Activated CD4-positive, alpha-beta T cell treated with anti-CD3 and anti-CD28 coated beads, Interleukin-2, amount 10 ng/mL, durations not matched to agents 7 days and 5 days (primary cell): ENCODE measurements around the gene CD52. TPM values are rescaled to one million over a fixed set of nuclear protein-coding genes. Genes with fewer than 3 reads are reported as not detected.

ENCODE experiments used
- CTCF ChIA-PET: fragments of 350-600 bp; sonication (Branson Sonifier 250); formaldehyde crosslinking; loops from one replicate; lab custom pipeline; 2021; ENCODE audit warnings: antibody characterized with exemption; lab: Charles Lee
- POLR2A ChIA-PET: fragments of 350-600 bp; sonication (Branson Sonifier 250); formaldehyde crosslinking; loops from one replicate; lab custom pipeline; 2021; ENCODE audit warnings: antibody characterized with exemption; lab: Charles Lee
- DNase-seq: peaks from one replicate; pipeline ENCODE4 v3.0.0-alpha.2; 2020
- H3K27ac Mint-ChIP-seq: one replicate; pipeline ENCODE4 v1.8.0; 2021; ENCODE audit warnings: mild to moderate bottlenecking, moderate library complexity, mixed read lengths
- H3K27me3 Mint-ChIP-seq: one replicate; pipeline ENCODE4 v1.8.0; 2021; ENCODE audit warnings: mixed read lengths
- H3K36me3 Mint-ChIP-seq: one replicate; pipeline ENCODE4 v1.8.0; 2021; ENCODE audit warnings: low read depth, mixed read lengths
- H3K4me1 Mint-ChIP-seq: one replicate; pipeline ENCODE4 v1.8.0; 2021; ENCODE audit warnings: mixed read lengths
- H3K4me3 Mint-ChIP-seq: one replicate; pipeline ENCODE4 v1.8.0; 2021; ENCODE audit warnings: mild to moderate bottlenecking, moderate library complexity, mixed read lengths
- H3K9me3 Mint-ChIP-seq: one replicate; pipeline ENCODE4 v1.8.0; 2021; ENCODE audit warnings: mixed read lengths
- total RNA-seq, 2 experiments: library from RNA; stranded (reverse); gene quantifications; one replicate each; pipeline ENCODE4 v1.2.3, GENCODE V29; 2021

CD52 gene
- 1,000 to 10,000 TPM; 1,663 to 1,924 TPM for total RNA-seq

DNA sequence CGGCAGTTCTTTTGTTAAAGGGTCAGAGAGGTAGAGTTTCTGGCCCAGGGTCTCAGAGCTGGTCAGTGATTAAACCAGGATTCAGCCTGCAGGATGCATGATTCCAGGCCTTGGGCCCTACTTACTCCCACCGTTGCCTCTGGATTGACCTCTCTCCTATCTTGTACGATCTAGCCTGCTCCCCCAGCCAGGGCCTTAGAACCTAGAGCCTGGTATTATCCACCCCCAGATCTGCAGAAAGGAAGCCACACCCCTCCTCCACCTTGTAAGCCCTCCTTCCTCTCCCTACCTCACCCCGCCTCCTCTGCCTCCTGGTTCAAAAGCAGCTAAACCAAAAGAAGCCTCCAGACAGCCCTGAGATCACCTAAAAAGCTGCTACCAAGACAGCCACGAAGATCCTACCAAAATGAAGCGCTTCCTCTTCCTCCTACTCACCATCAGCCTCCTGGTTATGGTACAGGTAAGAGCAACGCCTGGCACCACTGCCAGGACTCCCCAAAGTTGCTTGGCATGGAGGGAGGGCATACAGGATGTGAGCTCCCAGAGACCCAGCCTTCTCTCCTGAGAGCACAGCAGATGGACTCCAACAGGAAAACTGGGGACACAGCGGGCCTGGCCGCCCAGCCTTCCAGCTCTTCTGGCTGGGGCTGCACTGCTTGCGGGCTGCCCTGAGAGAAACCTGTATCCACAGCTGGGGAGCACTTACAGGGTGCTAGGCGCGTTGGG, at the start of gene CD52:
CD52 (plus strand) TSS at position 347 of the 726 bp plus-strand sequence; CDS start at position 407, 60 bp downstream.
- Mint-ChIP-seq H3K4me3 (peak within 1 kb of the TSS; percentile 80), H3K27ac (peak within 1 kb of the TSS; percentile 89), H3K9me3 (no peaks in the 10 kb centered on the region), H3K27me3 (no peaks in the 10 kb centered on the region), H3K4me1 (peaks cover 70% of the 10 kb centered on the region), H3K36me3 (peaks cover 38% of the 10 kb centered on the region)
- DNase-seq: peak; percentile 90
- ChIA-PET CTCF (interaction anchor here (0.6 to 21.1 kb wide), 15 partner anchors 10 to 277 kb away, joined by 3 to 442 read pairs (median 3); partner anchors contain the start of genes CEP85, SH3BGRL3 and UBXN11), POLR2A (interaction anchor here (1.2 to 2.3 kb wide), 4 partner anchors 10 to 38 kb away, joined by 3 to 12 read pairs (median 10); partner anchors contain the start of gene SH3BGRL3)

DNA sequence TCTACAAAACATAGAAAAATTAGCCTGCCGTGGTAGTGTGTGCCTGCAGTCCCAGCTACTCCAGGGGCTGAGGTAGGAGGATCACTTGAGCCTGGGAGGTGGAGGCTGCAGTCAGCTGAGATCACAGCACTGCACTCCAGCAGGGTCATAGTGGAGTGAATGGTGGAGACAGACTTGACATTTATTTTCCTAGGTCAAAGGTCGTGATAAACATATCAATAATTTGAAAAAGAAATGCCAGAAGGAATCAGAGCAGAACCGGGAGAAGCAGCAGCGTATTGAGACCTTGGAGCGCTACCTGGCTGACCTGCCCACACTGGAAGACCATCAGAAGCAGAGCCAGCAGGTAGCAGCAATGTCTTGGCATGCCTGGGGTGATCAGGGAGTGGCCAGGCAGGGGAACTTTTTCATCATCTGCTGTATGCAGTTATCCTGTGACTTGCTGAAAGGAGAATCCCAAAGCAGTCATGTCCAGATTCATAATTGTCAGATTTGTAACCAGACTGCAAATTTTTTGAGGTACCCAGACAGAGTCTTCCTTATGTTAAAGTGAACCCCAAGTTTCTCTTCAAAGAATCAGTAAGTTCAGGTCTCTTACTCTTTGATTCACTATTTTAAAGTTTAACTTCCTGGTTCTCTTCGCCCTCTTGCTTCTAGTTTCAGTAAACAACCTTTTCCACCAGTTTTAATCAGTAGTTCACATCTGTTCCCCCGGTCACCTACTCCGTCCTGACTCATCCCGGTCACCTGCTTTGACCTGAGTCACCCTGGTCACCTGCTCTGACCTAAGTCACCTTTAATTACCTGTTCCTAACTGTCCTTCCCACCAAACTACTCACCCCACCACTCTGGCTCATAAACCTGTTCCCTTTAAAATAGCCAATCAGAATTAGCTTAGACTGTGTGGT, 49.2 kb upstream of the CD52 start:
- Mint-ChIP-seq H3K9me3 (peaks cover 13% of the 10 kb centered on the region), H3K36me3 (peaks cover 78% of the 10 kb centered on the region), H3K4me3 (no peak overlapping the region), H3K27me3 (no peaks in the 10 kb centered on the region), H3K4me1 (peaks cover 2% of the 10 kb centered on the region), H3K27ac (no peak overlapping the region)
- CTCF ChIA-PET: interaction anchor here (1.1 kb wide), 1 partner anchor 21 kb away, joined by 3 read pairs; no protein-coding TSS in a partner anchor
- DNase-seq: no peak
- POLR2A ChIA-PET: no interaction called here

DNA sequence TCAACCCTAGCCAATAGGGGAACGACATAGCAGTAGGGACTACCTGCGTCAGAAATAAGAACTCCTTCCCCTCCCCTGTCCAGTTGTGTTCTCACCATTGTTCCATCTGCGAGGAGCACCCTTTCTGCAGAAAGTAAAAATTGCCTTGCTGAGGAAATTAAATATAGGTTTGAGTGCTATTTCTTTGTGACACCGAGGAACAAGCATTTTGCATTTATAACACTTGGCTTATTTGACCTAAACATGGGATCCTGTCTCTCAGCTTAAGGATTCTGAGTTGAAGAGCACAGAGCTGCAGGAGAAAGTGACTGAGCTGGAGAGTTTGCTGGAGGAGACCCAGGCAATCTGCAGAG, 48.6 kb upstream of the CD52 start:
- ChIA-PET CTCF (interaction anchor here (0.6 kb wide), 1 partner anchor 557 kb away, joined by 3 read pairs; no protein-coding TSS in a partner anchor), POLR2A (no interaction called here)
- Mint-ChIP-seq H3K4me1 (peaks cover 4% of the 10 kb centered on the region), H3K9me3 (peaks cover 13% of the 10 kb centered on the region), H3K27me3 (no peaks in the 10 kb centered on the region), H3K4me3 (no peak overlapping the region), H3K36me3 (peaks cover 74% of the 10 kb centered on the region), H3K27ac (no peak overlapping the region)
- no peak for DNase-seq

DNA sequence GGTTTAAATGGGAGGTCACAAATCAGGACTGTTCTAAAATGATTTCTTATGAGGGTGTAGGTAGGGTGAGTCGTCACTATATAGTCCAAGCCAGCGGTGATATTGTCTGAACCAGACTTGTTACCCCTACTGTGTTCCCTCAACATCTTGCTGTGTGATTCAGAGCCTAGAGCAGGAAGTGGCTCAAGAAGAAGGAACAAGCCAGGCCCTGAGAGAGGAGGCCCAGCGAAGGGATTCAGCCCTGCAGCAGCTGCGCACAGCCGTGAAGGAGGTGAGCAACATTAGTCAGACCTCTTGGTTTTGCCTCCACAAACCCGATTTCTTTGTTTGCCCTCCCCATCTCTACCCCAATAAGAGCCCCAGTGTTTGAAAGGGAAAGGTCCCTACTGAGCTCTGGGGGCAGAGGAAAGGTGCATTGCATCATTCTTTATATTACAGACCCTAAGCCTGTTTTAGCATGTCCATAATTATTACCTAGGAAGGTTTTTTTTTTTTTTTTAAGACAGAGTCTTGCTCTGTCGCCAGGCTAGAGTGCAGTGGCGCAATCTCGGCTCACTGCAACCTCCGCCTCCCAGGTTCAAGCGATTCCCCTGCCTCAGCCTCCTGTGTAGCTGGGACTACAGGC, 42.8 kb upstream of the CD52 start:
- DNase-seq: no peak
- ChIA-PET CTCF (interaction anchor here (0.7 to 21.4 kb wide), 27 partner anchors 9 to 142 kb away, joined by 3 to 442 read pairs (median 4); partner anchors contain the start of genes CD52, CEP85 and ZNF593), POLR2A (interaction anchor here (0.6 kb wide), 1 partner anchor 120 kb away, joined by 3 read pairs; no protein-coding TSS in a partner anchor)
- Mint-ChIP-seq H3K4me1 (peaks cover 55% of the 10 kb centered on the region), H3K9me3 (no peaks in the 10 kb centered on the region), H3K36me3 (peaks cover 65% of the 10 kb centered on the region), H3K4me3 (no peak overlapping the region), H3K27me3 (no peaks in the 10 kb centered on the region), H3K27ac (peak overlapping the region; percentile 10)

DNA sequence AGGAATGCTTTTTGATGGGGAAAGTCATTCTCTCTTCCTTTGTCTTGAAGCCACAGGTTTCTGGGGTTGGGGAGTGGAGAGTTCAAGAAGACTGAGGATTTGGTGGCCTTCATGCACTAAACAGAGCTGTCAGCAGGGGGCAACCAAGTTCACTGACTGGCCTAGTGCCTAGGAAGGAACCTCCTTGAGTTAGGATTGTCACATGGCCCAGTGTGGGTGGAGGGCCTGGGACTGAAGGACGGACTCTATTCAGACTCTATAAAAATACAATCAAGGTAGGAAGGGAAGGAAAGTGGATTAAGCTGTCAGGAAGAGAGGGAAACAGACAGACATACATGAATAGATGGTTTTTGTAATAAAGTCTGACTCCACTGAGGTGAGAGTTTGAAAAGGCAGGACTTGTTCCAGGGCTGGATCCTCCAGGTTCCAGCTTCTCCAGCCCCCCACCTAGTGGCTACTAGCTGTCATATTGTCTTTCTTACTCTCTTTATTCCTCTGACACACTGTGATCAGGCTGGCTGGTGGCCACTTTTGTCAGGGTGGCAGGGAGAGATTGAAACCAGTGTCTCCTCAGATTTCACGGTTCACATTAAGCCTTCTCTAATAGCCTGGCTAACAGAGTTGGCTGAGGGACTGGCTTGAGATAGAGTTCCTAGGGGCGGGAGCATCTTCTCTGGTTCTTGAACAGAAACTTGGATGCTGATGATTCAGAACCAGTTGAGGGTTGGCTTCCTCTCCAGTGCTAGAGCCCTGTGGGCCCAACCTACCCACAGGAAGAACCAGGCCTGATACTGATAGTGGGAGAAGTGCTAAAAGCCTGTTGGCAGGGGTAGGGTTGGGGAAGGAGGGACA, 42.0 kb upstream of the CD52 start:
- Mint-ChIP-seq H3K4me1 (peaks cover 57% of the 10 kb centered on the region), H3K27me3 (no peaks in the 10 kb centered on the region), H3K9me3 (no peaks in the 10 kb centered on the region), H3K36me3 (peaks cover 62% of the 10 kb centered on the region), H3K27ac (peak overlapping the region; percentile 86), H3K4me3 (no peak overlapping the region)
- POLR2A ChIA-PET: interaction anchor here (0.6 kb wide), 1 partner anchor 1002 kb away, joined by 3 read pairs; no protein-coding TSS in a partner anchor
- peak; percentile 86 for DNase-seq
- CTCF ChIA-PET: interaction anchor here (0.6 to 21.4 kb wide), 27 partner anchors 9 to 415 kb away, joined by 3 to 442 read pairs (median 4); partner anchors contain the start of genes CD52, CEP85 and ZNF593

DNA sequence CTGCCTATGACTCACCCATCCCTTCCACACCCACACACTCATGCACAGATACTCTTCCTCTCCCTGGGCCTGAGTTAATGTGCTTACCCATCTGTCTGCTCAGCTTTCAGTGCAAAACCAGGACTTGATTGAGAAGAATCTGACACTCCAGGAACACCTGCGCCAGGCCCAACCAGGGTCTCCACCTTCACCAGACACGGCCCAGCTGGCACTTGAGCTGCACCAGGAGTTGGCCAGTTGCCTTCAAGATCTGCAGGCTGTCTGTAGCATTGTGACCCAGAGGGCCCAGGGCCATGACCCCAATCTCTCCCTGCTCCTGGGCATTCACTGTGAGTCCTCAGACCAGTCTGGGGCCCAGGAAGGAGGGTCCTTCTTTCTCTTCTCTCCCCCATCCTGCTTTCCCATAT, 41.3 kb upstream of the CD52 start:
- ChIA-PET POLR2A (interaction anchor here (0.6 kb wide), 1 partner anchor 1001 kb away, joined by 3 read pairs; no protein-coding TSS in a partner anchor), CTCF (interaction anchor here (0.5 to 21.4 kb wide), 13 partner anchors 9 to 223 kb away, joined by 3 to 442 read pairs (median 5); partner anchors contain the start of genes CD52 and CEP85)
- no peaks in the 10 kb centered on the region for H3K9me3 Mint-ChIP-seq
- H3K4me1 Mint-ChIP-seq: peaks cover 63% of the 10 kb centered on the region
- H3K4me3 Mint-ChIP-seq: peak overlapping the region; percentile 36
- H3K27me3 Mint-ChIP-seq: no peaks in the 10 kb centered on the region
- H3K27ac Mint-ChIP-seq: peak overlapping the region; percentile 86
- no peak for DNase-seq
- H3K36me3 Mint-ChIP-seq: peaks cover 65% of the 10 kb centered on the region

DNA sequence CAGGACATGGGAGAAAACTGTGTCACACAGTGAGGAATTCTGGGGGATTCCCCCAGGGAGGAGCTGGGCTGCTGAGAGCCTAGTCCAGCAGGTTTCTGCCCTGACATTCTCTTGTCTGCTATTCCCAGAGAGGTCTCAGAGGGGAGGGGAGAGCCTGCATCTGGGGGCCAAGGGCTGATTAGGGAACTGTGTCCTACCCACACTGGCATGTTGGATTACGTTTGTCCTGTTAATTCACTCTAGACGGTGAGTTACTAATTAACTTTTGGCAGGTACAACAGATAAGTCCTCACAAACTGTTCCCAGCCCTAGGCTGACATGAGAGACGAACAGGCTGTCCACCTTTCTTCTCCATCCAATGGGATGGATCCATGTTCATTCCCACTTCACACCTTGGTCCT, 40.5 kb upstream of the CD52 start:
- Mint-ChIP-seq H3K4me1 (peaks cover 69% of the 10 kb centered on the region), H3K4me3 (peak overlapping the region; percentile 36), H3K36me3 (peaks cover 67% of the 10 kb centered on the region), H3K27me3 (no peaks in the 10 kb centered on the region), H3K9me3 (no peaks in the 10 kb centered on the region), H3K27ac (peak overlapping the region; percentile 88)
- ChIA-PET CTCF (interaction anchor here (0.7 to 21.4 kb wide), 7 partner anchors 9 to 140 kb away, joined by 3 to 442 read pairs (median 4); partner anchors contain the start of genes CD52 and CEP85), POLR2A (interaction anchor here (0.6 kb wide), 1 partner anchor 203 kb away, joined by 4 read pairs; no protein-coding TSS in a partner anchor)
- no peak for DNase-seq

DNA sequence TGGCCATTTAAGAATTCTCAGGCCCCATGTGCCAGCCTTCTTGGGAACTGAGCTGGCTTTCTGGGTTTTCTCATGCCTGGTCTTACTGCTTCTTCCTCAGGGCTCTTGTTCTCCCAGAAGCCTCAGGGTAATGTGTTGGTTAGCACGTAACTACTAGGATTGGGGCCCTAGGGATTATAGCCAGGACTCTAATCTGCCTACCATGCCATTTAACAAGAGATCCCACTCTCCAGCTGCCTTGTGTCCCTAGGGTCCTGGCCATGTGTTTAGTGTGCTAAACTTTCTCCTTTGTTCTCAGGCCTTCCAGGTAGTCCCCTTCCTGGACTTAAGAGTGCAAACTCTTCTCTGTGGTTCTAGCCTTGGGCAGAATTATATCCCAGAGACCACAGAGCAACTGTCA, 40.0 kb upstream of the CD52 start:
- Mint-ChIP-seq H3K9me3 (no peaks in the 10 kb centered on the region), H3K27ac (peak overlapping the region; percentile 88), H3K4me3 (no peak overlapping the region), H3K27me3 (no peaks in the 10 kb centered on the region), H3K4me1 (peaks cover 73% of the 10 kb centered on the region), H3K36me3 (peaks cover 68% of the 10 kb centered on the region)
- no peak for DNase-seq
- CTCF ChIA-PET: interaction anchor here (0.5 to 21.4 kb wide), 10 partner anchors 9 to 532 kb away, joined by 3 to 442 read pairs (median 4); partner anchors contain the start of genes CD52 and CEP85
- POLR2A ChIA-PET: interaction anchor here (0.6 to 0.8 kb wide), 2 partner anchors 10 to 203 kb away, joined by 3 to 4 read pairs; no protein-coding TSS in a partner anchor

GRCh38 chr1:26278303-26278702, 39.5 kb upstream of the CD52 start:
- H3K27ac Mint-ChIP-seq: peak overlapping the region; percentile 88
- peak overlapping the region; percentile 86 for H3K4me3 Mint-ChIP-seq
- H3K27me3 Mint-ChIP-seq: no peaks in the 10 kb centered on the region
- CTCF ChIA-PET: interaction anchor here (0.5 to 21.4 kb wide), 8 partner anchors 8 to 532 kb away, joined by 3 to 442 read pairs (median 4); partner anchors contain the start of gene CD52
- no peak for DNase-seq
- H3K36me3 Mint-ChIP-seq: peaks cover 69% of the 10 kb centered on the region
- H3K4me1 Mint-ChIP-seq: peaks cover 79% of the 10 kb centered on the region
- POLR2A ChIA-PET: interaction anchor here (0.8 kb wide), 1 partner anchor 9 kb away, joined by 3 read pairs; no protein-coding TSS in a partner anchor
- no peaks in the 10 kb centered on the region for H3K9me3 Mint-ChIP-seq

DNA sequence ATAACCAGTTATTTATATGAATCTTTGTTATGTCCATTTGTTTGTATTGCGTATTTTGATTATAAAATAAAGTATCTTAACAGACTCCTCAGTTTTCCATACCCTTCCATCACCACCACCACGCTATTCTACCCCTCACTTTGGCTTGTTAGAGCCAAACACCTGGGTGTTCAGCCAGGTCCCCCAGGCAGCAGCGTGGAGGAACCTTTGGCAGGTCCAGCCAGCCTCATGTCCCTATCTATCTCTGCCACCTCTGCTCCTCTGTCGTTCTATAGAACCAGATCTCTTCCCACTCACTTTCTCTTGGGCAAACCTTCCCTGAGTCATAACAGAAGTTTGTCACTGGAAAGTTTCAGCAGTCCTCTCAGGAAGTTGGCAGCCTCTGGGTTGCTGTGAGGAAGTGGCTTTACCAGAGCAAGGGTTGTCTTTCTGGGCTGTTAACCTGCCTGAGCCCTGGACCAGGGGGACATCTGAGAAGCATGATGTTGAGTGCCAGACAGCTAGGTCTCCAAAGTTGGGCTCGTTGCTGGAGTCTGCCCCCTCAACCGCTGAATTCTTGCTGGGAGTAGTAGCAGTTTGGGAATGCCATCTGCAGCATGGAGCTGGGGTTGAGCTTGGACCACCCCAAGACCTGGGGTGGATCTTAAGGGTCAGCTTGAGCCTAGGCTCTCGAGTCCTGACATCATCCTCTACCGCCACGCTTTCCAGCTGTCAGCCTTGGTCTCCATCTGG, 38.9 kb upstream of the CD52 start:
- POLR2A ChIA-PET: interaction anchor here (0.6 to 2.0 kb wide), 2 partner anchors 39 to 118 kb away, joined by 3 to 9 read pairs; partner anchors contain the start of gene CD52
- DNase-seq: no peak
- Mint-ChIP-seq H3K36me3 (peaks cover 75% of the 10 kb centered on the region), H3K4me1 (peaks cover 85% of the 10 kb centered on the region), H3K9me3 (no peaks in the 10 kb centered on the region), H3K4me3 (peak overlapping the region; percentile 86), H3K27me3 (no peaks in the 10 kb centered on the region), H3K27ac (peak overlapping the region; percentile 88)
- CTCF ChIA-PET: interaction anchor here (0.5 to 21.4 kb wide), 14 partner anchors 7 to 440 kb away, joined by 3 to 442 read pairs (median 4); partner anchors contain the start of genes CD52, CEP85, ZNF593 and ZNF683
